ENCODE measurements around the gene CDK1.

DNA sequence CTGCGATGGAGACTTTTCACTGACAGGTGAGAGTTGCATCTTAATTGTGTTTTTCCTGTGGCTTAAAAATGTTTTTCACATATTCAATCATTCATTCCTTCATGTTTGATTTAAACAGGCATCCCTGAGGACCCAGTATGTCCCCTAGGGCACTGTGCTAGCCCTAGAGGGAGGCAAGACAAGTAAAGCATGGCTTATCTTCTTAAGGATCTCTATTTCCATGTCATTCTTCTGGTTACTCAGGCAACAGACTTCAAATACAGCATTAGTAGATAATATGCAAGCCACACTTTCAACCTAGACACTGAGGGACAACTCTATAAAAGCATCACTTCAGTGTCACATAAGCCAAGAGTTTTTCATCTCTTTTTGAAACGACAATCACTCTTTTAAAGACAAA lies 29.2 kb downstream of the CDK1 start:
- TF ChIP-seq, protein P1, sequence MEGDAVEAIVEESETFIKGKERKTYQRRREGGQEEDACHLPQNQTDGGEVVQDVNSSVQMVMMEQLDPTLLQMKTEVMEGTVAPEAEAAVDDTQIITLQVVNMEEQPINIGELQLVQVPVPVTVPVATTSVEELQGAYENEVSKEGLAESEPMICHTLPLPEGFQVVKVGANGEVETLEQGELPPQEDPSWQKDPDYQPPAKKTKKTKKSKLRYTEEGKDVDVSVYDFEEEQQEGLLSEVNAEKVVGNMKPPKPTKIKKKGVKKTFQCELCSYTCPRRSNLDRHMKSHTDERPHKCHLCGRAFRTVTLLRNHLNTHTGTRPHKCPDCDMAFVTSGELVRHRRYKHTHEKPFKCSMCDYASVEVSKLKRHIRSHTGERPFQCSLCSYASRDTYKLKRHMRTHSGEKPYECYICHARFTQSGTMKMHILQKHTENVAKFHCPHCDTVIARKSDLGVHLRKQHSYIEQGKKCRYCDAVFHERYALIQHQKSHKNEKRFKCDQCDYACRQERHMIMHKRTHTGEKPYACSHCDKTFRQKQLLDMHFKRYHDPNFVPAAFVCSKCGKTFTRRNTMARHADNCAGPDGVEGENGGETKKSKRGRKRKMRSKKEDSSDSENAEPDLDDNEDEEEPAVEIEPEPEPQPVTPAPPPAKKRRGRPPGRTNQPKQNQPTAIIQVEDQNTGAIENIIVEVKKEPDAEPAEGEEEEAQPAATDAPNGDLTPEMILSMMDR (conservative IDR thresholded peaks at IDR 0.05): no peak
- TF ChIP-seq ZFX (IDR thresholded peaks at IDR 0.05): no peak

Data from C4-2B (cell line).